ENCODE data around the gene ASIC2. TPM values are rescaled to one million over a fixed set of nuclear protein-coding genes. Genes with fewer than 3 reads are reported as not detected.
"Not testable (repeated sequence)": the region's sequence is repeated elsewhere in the genome, so short reads cannot be mapped to it uniquely, and the experiment has no call there.

ASIC2 gene
- polyA plus RNA-seq, 1 experiment = 0.05 TPM

DNA sequence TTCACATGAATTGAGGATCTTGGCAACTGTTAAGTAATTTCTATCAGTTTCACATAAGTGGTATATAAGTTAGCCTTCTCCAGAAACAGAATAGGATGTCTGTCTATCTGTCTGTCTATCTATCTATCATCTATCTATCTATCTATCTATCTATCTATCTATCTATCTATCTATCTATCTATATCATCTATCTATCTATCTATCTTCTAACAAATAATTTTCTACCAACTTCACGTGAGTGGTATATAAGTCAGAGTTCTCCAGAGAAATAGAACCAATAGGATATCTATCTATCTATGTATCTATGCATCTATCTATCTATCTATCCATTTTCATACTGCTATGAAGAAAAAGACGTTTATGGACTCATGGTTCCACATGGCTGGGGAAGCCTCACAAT, 312.9 kb downstream of the ASIC2 start:
- ChIA-PET CTCF (interaction anchor here (1.4 kb wide), 1 partner anchor 15 kb away, joined by 6 read pairs; no protein-coding TSS in a partner anchor), POLR2A (no interaction called here)
- DNase-seq (ENCODE audit: low read depth) = no peak
- Histone ChIP-seq H3K4me3 (ENCODE audit: low read depth, low read length) (no peak overlapping the region), H3K36me3 (ENCODE audit: control insufficient read depth, insufficient read depth, low read length) (no peaks in the 10 kb centered on the region), H3K27me3 (ENCODE audit: control insufficient read depth, insufficient read depth, low read length) (0 out of 2 replicates have a peak, but pooled peaks cover under 1% of the 10 kb centered on the region)
- TF ChIP-seq, protein P1, sequence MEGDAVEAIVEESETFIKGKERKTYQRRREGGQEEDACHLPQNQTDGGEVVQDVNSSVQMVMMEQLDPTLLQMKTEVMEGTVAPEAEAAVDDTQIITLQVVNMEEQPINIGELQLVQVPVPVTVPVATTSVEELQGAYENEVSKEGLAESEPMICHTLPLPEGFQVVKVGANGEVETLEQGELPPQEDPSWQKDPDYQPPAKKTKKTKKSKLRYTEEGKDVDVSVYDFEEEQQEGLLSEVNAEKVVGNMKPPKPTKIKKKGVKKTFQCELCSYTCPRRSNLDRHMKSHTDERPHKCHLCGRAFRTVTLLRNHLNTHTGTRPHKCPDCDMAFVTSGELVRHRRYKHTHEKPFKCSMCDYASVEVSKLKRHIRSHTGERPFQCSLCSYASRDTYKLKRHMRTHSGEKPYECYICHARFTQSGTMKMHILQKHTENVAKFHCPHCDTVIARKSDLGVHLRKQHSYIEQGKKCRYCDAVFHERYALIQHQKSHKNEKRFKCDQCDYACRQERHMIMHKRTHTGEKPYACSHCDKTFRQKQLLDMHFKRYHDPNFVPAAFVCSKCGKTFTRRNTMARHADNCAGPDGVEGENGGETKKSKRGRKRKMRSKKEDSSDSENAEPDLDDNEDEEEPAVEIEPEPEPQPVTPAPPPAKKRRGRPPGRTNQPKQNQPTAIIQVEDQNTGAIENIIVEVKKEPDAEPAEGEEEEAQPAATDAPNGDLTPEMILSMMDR (IDR thresholded peaks at IDR 0.05; ENCODE audit: insufficient read depth, low read depth, low read length) = no peak

- H3K4me3 ChIP-seq (ENCODE audit: low read depth, low read length) = no peak overlapping the region
- ChIA-PET POLR2A (no interaction called here), CTCF (no interaction called here)
- no peaks in the 10 kb centered on the region; the same call in 1 of the 2 replicates for H3K27me3 ChIP-seq (ENCODE audit: control insufficient read depth, insufficient read depth, low read length)
- TF ChIP-seq, protein P1 (IDR thresholded peaks at IDR 0.05; ENCODE audit: insufficient read depth, low read depth, low read length) = no peak
- DNase-seq (ENCODE audit: low read depth) = no peak
- no peaks in the 10 kb centered on the region for H3K36me3 ChIP-seq (ENCODE audit: control insufficient read depth, insufficient read depth, low read length)
Observed at GRCh38 chr17:32976605-32977004, 316.5 kb downstream of the ASIC2 start.

DNA sequence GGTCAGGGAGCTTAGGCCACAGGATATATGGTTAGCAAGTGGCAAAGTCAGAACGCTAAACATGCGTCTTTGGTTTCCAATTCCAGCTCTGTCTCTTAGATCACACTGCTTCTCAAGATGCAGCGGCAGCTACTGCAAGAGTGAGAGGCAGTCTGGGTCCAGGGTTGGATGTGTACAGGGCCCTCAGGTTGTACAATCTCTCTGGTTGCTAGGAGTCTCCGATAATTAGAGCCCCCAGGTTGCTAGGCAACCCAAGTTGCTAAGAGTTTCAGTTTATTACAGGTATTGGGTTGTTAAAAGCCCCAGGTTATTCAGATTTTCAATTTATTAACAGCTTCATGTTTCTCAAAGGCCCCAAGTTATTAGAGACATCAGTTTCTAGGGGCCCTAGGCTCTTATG, 317.0 kb downstream of the ASIC2 start:
- Histone ChIP-seq H3K27me3 (ENCODE audit: control insufficient read depth, insufficient read depth, low read length) (no peaks in the 10 kb centered on the region; the same call in 1 of the 2 replicates), H3K4me3 (ENCODE audit: low read depth, low read length) (no peak overlapping the region), H3K36me3 (ENCODE audit: control insufficient read depth, insufficient read depth, low read length) (no peaks in the 10 kb centered on the region)
- DNase-seq (ENCODE audit: low read depth) = no peak
- ChIA-PET CTCF (interaction anchor here (0.9 to 1.5 kb wide), 2 partner anchors 11 to 22 kb away, joined by 3 read pairs; no protein-coding TSS in a partner anchor), POLR2A (no interaction called here)
- TF ChIP-seq, protein P1 (IDR thresholded peaks at IDR 0.05; ENCODE audit: insufficient read depth, low read depth, low read length) = no peak

- DNase-seq (ENCODE audit: low read depth) = no peak
- TF ChIP-seq, protein P1 (IDR thresholded peaks at IDR 0.05; ENCODE audit: insufficient read depth, low read depth, low read length) = no peak
- ChIA-PET CTCF (interaction anchor here (0.7 to 1.3 kb wide), 7 partner anchors 11 to 94 kb away, joined by 3 to 5 read pairs (median 3); partner anchors contain the start of gene MYO1D), POLR2A (no interaction called here)
- H3K36me3 ChIP-seq (ENCODE audit: control insufficient read depth, insufficient read depth, low read length) = no peaks in the 10 kb centered on the region
- no peak overlapping the region for H3K4me3 ChIP-seq (ENCODE audit: low read depth, low read length)
- H3K27me3 ChIP-seq (ENCODE audit: control insufficient read depth, insufficient read depth, low read length) = no peaks in the 10 kb centered on the region; the same call in 1 of the 2 replicates
Observed at GRCh38 chr17:32971171-32971570, 321.9 kb downstream of the ASIC2 start.

- TF ChIP-seq, protein P1 (IDR thresholded peaks at IDR 0.05; ENCODE audit: insufficient read depth, low read depth, low read length) = no peak
- POLR2A ChIA-PET = interaction anchor here (0.9 kb wide), 1 partner anchor 27 kb away, joined by 3 read pairs; no protein-coding TSS in a partner anchor
Observed at GRCh38 chr17:32970281-32970680, 322.8 kb downstream of the ASIC2 start.

DNA sequence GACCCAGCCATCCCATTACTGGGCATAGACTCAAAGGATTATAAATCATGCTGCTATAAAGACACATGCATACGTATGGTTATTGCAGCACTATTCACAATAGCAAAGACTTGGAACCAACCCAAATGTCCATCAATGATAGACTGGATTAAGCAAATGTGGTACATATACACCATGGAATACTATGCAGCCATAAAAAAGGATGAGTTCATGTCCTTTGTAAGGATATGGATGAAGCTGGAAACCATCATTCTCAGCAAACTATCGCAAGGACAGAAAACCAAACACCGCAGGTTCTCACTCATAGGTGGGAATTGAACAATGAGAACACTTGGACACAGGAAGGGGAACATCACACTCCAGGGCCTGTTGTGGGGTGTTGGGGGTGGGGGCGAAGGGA, 323.9 kb downstream of the ASIC2 start:
- DNase-seq (ENCODE audit: low read depth); POLR2A ChIA-PET; H3K36me3 ChIP-seq (ENCODE audit: control insufficient read depth, insufficient read depth, low read length); H3K4me3 ChIP-seq (ENCODE audit: low read depth, low read length); H3K27me3 ChIP-seq (ENCODE audit: control insufficient read depth, insufficient read depth, low read length); CTCF ChIA-PET: not testable (repeated sequence)

More at GRCh38 chr17:32970281-32970680, 322.8 kb downstream of the ASIC2 start:
- CTCF ChIA-PET = interaction anchor here (1.3 kb wide), 1 partner anchor 68 kb away, joined by 4 read pairs; no protein-coding TSS in a partner anchor
- Histone ChIP-seq H3K27me3 (ENCODE audit: control insufficient read depth, insufficient read depth, low read length) (no peaks in the 10 kb centered on the region; the same call in 1 of the 2 replicates), H3K4me3 (ENCODE audit: low read depth, low read length) (no peak overlapping the region), H3K36me3 (ENCODE audit: control insufficient read depth, insufficient read depth, low read length) (no peaks in the 10 kb centered on the region)
- peak; percentile 8 for DNase-seq (ENCODE audit: low read depth)
